GM18868 (cell line): ENCODE results near the gene ADCY5.

Experiments
- ATAC-seq: cut with Tn5 transposase; IDR thresholded peaks from one replicate; pipeline ENCODE4 v1.9.1; 2021; ENCODE audit warnings: mild to moderate bottlenecking, moderate library complexity; ENCODE audit not compliant: unreplicated experiment

The ADCY5 gene

DNA sequence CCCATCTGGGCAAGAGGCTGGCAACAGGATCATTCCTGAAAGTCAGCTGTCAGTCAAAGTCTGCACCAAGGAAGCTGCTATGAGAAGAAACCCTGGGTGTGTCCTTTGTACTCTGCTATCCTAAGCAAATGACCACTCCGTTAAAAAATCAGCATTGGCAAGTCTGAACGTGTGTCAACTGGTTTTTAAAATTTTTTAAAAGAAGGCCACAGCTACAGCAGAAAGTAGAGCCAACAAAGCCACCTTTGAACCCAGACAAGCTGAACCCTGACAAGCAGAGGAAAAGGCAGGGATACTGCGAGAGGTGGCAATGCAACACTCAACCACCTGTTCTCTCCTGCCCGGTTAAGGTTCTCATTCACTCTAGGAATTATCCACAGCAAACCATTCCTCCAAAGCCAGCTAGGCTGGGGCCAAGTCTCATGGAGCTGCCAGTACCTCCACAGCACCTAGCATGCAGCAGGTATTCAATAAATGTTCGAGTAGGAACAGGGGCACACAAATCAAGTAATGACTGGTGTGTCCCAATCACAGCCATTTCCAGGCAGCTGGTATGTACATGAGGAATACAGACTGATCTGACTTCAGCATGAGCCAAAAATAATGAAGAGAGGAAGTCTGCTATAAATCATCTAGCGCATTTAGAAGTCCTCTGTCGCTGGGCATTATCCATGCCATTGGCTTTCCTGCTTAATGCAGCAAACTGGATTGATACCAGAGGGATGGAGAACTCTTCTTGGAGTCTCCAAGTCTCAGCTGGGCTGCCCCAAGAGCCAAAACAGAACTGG is 76.0 kb downstream of the ADCY5 start:
- ATAC-seq, result no peak

DNA sequence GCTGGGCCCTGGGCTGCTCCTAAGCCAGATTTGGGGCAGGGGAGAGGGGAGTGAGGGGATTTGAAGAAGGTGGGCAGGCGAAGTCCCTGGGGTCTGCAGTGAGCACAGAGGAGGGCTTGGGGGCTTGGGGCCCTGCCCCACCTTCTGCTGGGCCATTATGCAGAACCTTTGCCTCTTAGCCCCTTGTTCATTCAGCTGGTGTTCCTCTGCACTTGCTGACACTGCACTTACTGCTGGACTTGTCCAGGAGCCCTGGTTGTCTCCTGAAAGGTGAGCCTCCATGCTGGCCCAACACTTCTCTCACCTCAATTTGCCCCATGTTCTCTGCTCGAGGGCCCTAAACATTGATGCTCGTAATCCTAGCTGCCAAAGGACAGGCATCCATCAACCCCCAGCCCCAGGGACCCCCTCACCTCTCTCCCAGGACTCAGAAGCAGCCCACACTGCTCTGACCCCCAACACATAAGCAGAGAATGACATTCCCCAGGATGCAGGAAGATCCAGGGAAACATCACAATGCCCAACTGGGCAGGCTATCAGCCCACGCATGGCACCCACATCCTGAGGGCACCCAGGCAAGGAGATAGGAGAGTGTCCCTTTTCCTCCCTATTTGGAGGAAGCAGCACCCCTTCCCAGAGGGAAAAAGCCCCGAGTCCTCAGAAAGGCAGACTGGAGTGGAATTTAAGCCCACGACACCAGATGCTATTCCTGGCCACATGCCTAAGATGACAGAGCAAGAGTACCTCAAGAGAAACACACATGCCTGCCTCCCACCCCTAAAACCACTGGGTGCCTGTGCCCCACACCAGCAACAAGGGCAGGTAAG is 76.8 kb downstream of the ADCY5 start:
- no peak for ATAC-seq

GRCh38 chr3:123371426-123371825 is 77.5 kb downstream of the ADCY5 start:
- no peak for ATAC-seq

DNA sequence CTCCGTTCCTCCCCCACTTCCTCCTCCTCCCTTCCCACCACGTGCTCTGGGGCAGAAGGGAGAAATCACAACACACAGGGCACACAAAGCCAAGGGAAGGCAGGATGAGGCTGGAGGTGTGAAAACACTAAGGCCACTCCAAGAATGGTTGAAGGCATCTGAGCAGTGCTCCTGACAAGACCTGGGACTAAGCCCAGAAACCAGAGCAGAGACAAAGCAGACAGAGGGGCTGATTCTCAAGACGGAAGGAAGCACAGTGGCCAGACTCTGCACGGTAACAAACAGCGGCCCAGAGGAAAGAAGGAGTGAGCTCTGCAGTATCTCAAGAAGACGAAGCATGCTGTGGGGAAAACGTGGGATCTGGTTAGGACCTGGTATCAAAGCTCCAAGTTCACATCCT is 78.1 kb downstream of the ADCY5 start:
- no peak for ATAC-seq

DNA sequence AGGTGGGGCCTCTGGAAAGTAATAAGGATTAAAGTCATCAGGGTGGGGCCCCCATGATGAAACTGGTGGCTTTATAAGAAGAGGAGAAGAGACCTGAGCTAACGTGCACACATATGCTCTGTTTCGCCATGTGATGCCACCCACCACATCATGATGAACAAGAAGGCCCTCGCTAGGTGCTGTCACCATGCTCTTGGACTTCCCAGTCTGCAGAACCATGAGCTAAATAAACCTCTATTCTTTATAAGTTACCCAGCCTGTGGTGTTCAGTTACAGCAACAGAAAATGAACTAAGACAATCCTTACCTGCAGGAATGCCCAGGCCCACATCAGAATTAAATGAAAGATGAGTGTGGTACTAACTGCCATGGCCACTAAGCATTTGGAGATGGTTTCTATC is 79.8 kb downstream of the ADCY5 start:
- ATAC-seq, result no peak

- ATAC-seq, result no peak
Observed at GRCh38 chr3:123367467-123368154, 81.3 kb downstream of the ADCY5 start.

DNA sequence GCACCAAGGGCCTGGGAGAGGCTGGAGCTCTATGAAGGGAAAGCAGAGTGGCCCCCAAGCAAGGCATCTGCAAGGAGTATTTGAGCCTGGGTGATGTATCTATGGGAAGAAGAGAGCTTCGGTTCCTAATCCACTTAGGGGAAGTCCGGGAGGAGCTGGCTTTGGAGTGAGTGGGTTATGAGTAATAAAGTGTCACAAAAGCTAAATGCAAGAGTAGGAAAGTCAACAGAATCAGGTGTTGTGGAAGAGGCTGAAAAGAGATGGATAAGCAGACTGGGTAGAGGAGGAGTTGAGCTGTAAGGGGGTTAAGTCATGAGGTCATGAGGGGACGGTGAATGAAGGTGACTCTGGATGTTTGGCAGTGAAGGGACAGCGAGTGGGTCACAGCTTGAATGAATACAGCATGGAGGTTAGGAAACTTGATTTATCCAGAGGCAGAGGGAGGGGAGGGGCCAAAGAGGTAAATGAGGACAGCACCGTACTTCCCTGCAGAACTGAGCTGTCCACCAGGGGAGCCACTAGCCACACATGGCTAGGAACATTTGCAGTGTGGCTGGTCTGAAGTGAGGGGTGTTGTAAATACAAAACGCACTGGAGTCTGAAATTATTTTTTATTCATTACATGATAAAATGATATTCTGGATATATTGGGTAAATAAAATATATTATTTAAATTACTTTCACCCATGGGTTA is 83.3 kb downstream of the ADCY5 start:
- ATAC-seq, result no peak

DNA sequence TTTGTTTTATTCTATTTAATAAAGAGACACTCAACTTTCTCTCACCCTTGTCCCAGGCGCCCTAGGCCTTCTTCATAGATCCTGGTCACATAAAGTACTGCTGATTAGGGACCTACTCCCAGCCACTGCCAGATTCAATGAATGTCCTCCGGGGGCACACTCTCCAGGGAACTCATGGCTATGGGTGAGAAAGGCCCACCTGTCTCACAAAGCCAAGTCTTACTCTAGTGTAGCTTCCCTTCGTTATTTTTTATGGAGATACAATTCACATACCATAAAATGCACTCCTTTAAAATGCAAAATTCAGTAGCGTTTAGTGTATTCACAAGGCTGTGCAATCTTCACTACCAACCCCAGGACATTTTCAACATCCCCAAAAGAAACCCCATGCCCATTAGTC is 87.8 kb downstream of the ADCY5 start:
- no peak for ATAC-seq

DNA sequence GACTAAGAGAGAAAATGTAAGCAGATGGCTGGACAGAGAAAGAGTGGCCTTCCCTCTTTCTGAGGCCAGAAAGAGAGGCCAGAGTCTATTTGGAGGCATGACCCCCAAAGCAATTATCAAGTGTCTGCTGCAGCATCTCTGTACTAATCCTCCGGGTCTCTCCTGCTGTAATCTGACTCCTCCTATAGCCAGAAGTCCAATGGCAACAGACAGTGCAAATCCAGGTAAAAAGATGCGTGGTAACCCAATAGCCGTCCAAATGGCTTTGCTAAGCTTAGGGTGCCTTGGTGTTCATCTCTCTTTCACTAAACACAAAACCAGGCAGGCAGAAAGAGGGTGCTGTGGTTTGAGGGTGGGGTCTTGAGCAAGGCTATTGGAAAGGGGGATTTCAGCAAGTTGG is 91.6 kb downstream of the ADCY5 start:
- no peak for ATAC-seq

DNA sequence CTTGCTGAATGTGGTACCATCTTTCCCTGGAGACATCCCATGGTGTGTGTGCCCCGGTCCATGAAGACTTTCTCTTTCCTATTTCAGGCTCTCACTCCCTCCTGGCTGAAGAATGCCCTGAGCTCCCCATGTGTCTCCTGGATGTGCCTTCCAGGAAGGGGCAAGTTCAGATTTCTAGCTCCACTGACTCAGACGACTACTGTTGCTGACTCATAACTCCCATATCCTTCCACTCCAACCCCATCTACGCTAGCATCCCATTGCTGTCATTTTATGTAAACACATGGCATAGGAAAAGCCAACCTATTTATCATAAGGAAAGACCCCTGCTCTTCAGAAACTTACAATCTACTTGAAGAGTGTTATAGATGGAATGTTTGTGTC is 95.0 kb downstream of the ADCY5 start:
- ATAC-seq, result no peak

- ATAC-seq, result no peak
Observed at GRCh38 chr3:123353227-123353849, 95.6 kb downstream of the ADCY5 start.

- ATAC-seq, result no peak
Observed at GRCh38 chr3:123352134-123352554, 96.7 kb downstream of the ADCY5 start.

GRCh38 chr3:123351501-123351900 is 97.4 kb downstream of the ADCY5 start:
- no peak for ATAC-seq

DNA sequence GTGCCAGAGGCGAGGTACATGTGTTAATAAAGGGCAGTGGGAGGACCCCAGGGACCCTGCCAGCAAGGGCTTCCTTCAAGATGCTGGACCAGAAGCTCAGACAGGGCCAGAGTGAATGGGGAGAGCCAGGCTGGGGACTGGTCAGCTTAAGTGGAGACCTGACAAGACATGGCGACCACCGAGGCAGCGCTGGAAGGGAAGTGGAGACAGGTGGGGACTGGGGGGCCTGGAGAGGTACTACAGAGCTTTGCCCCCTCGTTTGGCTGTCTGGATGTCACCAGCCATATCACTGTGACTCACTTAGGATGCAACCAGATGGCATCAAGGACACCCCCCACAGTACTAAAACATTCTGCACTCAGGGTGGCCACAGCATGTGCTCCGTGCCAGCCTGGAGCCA is 97.9 kb downstream of the ADCY5 start:
- ATAC-seq, result no peak

- no peak for ATAC-seq
Observed at GRCh38 chr3:123349566-123350435, 99.1 kb downstream of the ADCY5 start.

DNA sequence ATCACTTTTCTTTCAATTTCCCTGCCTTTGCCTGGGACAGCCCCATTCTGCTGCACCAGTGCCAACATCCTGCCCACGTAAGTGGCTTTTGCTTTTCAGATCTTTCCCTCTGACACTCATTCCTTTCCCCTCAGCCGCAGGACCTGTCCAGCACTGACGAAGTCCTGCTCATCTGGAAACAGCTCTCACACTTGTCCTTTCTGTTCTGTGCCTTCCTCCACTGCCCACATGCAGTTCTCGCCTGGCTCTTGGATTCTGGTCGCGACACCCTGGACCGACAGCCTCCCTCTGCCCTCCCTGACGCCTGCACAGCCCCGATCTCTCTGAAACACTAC is 99.7 kb downstream of the ADCY5 start:
- no peak for ATAC-seq

GRCh38 chr3:123348471-123349200 is 100.3 kb downstream of the ADCY5 start:
- ATAC-seq, result no peak

- no peak for ATAC-seq
Observed at GRCh38 chr3:123347691-123348264, 101.1 kb downstream of the ADCY5 start.

GRCh38 chr3:123347205-123347604 is 101.7 kb downstream of the ADCY5 start:
- ATAC-seq, result no peak
